ENCODE data around the gene ALPK1. TPM values are rescaled to one million over a fixed set of nuclear protein-coding genes. Genes with fewer than 3 reads are reported as not detected.

Gene ALPK1
- polyA plus RNA-seq, 1 of the 3 experiments (the other 2 are of a cell fraction) = 2.8 TPM

GRCh38 chr4:112426416-112426815 lies 129.2 kb downstream of the ALPK1 start:
- ChIA-PET CTCF (interaction anchor here (0.6 kb wide), 1 partner anchor 46 kb away, joined by 4 read pairs; no protein-coding TSS in a partner anchor), POLR2A (no interaction called here)
- H3K9ac ChIP-seq = no peak overlapping the region
- TF ChIP-seq MEF2A (IDR thresholded peaks at IDR 0.05; ENCODE audit: borderline replicate concordance, low read depth) = no peak
- TF ChIP-seq, protein P1, sequence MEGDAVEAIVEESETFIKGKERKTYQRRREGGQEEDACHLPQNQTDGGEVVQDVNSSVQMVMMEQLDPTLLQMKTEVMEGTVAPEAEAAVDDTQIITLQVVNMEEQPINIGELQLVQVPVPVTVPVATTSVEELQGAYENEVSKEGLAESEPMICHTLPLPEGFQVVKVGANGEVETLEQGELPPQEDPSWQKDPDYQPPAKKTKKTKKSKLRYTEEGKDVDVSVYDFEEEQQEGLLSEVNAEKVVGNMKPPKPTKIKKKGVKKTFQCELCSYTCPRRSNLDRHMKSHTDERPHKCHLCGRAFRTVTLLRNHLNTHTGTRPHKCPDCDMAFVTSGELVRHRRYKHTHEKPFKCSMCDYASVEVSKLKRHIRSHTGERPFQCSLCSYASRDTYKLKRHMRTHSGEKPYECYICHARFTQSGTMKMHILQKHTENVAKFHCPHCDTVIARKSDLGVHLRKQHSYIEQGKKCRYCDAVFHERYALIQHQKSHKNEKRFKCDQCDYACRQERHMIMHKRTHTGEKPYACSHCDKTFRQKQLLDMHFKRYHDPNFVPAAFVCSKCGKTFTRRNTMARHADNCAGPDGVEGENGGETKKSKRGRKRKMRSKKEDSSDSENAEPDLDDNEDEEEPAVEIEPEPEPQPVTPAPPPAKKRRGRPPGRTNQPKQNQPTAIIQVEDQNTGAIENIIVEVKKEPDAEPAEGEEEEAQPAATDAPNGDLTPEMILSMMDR (IDR thresholded peaks at IDR 0.05) = no peak
- no peak for TF ChIP-seq JUND (IDR thresholded peaks at IDR 0.05)
- no peak for TF ChIP-seq RXRA (IDR thresholded peaks at IDR 0.05; ENCODE audit: borderline replicate concordance, low read depth)
- TF ChIP-seq POLR2AphosphoS5 (IDR thresholded peaks at IDR 0.05; ENCODE audit: low read depth, low read length) = no peak
- DNase-seq = no peak
- no peaks in the 10 kb centered on the region for H3K9me2 ChIP-seq
- no peak overlapping the region for H3K4me3 ChIP-seq (ENCODE audit: low read depth in 2 of 2, low read length in 1 of 2)
- no peaks in the 10 kb centered on the region for H3K36me3 ChIP-seq (replicated peaks in 1 of 2; ENCODE audit: control insufficient read depth in 1 of 2, insufficient read depth in 2 of 2, low read length in 1 of 2)
- H3K4me2 ChIP-seq = no peak overlapping the region
- H3K4me1 ChIP-seq (ENCODE audit: control insufficient read depth in 1 of 2, insufficient read depth in 2 of 2, low read depth in 1 of 2, low read length in 1 of 2) = peaks cover 0 to 5% of the 10 kb centered on the region in 2 experiments; a peak in 1 of 4 replicates
- 85% methylated on average over 3 of the region's 3 CpGs for WGBS (ENCODE audit: low lambda C conversion rate)
- H3F3A ChIP-seq (replicated peaks; ENCODE audit: insufficient read depth) = no peaks in the 10 kb centered on the region
- no peak overlapping the region for H2AFZ ChIP-seq (ENCODE audit: low read depth)
- no peaks in the 10 kb centered on the region for H4K20me1 ChIP-seq (ENCODE audit: insufficient read depth)
- no peaks in the 10 kb centered on the region for H3K79me2 ChIP-seq (ENCODE audit: insufficient read depth)
- H3K9me3 ChIP-seq = no peaks in the 10 kb centered on the region
- H3K27ac ChIP-seq (ENCODE audit: low read depth in 2 of 2, low read length in 1 of 2) = no peak overlapping the region
- no peaks in the 10 kb centered on the region for H3K27me3 ChIP-seq (ENCODE audit: insufficient read depth)

DNA sequence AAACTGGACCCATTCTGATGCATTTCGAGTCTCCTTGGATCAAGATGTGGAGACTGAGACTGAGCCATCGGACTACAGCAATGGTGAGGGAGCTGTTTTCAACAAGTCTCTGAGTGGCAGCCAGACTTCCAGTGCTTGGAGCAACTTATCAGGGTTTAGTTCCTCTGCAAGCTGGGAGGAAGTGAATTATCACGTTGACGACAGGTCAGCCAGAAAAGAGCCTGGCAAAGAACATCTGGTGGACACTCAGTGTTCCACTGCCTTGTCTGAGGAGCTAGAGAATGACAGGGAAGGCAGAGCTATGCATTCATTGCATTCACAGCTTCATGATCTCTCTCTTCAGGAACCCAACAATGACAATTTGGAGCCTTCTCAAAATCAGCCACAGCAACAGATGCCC lies 134.0 kb downstream of the ALPK1 start:
- TF ChIP-seq RCOR1 (IDR thresholded peaks at IDR 0.05; ENCODE audit: low read length) (no peak), EZH2phosphoT487 (IDR thresholded peaks at IDR 0.05; ENCODE audit: borderline replicate concordance, low read depth) (no peak), TAF1 (IDR thresholded peaks at IDR 0.05; ENCODE audit: borderline replicate concordance, low read depth, low read length) (no peak), GATA2 (CRISPR knock-in tag; IDR thresholded peaks at IDR 0.05) (no peak), JUND (IDR thresholded peaks at IDR 0.05) (no peak), FOXJ3 (CRISPR knock-in tag; IDR thresholded peaks at IDR 0.05) (no peak), EP300 (IDR thresholded peaks at IDR 0.05; ENCODE audit: borderline replicate concordance in 1 of 2, low read depth in 1 of 2, low read length in 1 of 2) (no peak), PBX3 (IDR thresholded peaks at IDR 0.05) (no peak), FOSL2 (IDR thresholded peaks at IDR 0.05; ENCODE audit: borderline replicate concordance, low read depth) (no peak), NFIC (IDR thresholded peaks at IDR 0.05; ENCODE audit: borderline replicate concordance) (no peak), NRF1 (IDR thresholded peaks at IDR 0.05; ENCODE audit: low read depth, low read length) (no peak), TCF12 (IDR thresholded peaks at IDR 0.05) (no peak)
- TF ChIP-seq, protein P1 (IDR thresholded peaks at IDR 0.05) = no peak
- CTCF ChIA-PET = no interaction called here

More for the DNA sequence above, 134.0 kb downstream of the ALPK1 start:
- H3K9me2 ChIP-seq = no peaks in the 10 kb centered on the region
- H3K4me2 ChIP-seq = no peak overlapping the region
- no peak overlapping the region for H3K9ac ChIP-seq
- no peaks in the 10 kb centered on the region for H3K27me3 ChIP-seq (ENCODE audit: insufficient read depth)
- H3K9me3 ChIP-seq = no peaks in the 10 kb centered on the region
- H3F3A ChIP-seq (replicated peaks; ENCODE audit: insufficient read depth) = no peaks in the 10 kb centered on the region
- H3K36me3 ChIP-seq (replicated peaks in 1 of 2; ENCODE audit: control insufficient read depth in 1 of 2, insufficient read depth in 2 of 2, low read length in 1 of 2) = peaks cover 0 to 2% of the 10 kb centered on the region in 2 experiments
- DNase-seq = no peak
- WGBS (ENCODE audit: low lambda C conversion rate) = 56% methylated on average over 2 of the region's 4 CpGs
- H4K20me1 ChIP-seq (ENCODE audit: insufficient read depth) = no peaks in the 10 kb centered on the region
- no peaks in the 10 kb centered on the region for H3K79me2 ChIP-seq (ENCODE audit: insufficient read depth)
- H3K4me3 ChIP-seq (ENCODE audit: low read depth in 2 of 2, low read length in 1 of 2) = no peak overlapping the region
- peaks cover 0 to 6% of the 10 kb centered on the region in 2 experiments; a peak in 1 of 4 replicates for H3K4me1 ChIP-seq (ENCODE audit: control insufficient read depth in 1 of 2, insufficient read depth in 2 of 2, low read depth in 1 of 2, low read length in 1 of 2)
- no peak overlapping the region for H2AFZ ChIP-seq (ENCODE audit: low read depth)
- POLR2A ChIA-PET = no interaction called here
- H3K27ac ChIP-seq (ENCODE audit: low read depth in 2 of 2, low read length in 1 of 2) = no peak overlapping the region
